Measurements from ENCODE around the gene B3GNT9. TPM values are rescaled to one million over a fixed set of nuclear protein-coding genes. Genes with fewer than 3 reads are reported as not detected.

Gene B3GNT9
- total RNA-seq, 3 donors from 2014 or later (not counting 1 experiment from before 2014, with no cell fraction given) = 0.80 to 1.3 (median 1.0) TPM

DNA sequence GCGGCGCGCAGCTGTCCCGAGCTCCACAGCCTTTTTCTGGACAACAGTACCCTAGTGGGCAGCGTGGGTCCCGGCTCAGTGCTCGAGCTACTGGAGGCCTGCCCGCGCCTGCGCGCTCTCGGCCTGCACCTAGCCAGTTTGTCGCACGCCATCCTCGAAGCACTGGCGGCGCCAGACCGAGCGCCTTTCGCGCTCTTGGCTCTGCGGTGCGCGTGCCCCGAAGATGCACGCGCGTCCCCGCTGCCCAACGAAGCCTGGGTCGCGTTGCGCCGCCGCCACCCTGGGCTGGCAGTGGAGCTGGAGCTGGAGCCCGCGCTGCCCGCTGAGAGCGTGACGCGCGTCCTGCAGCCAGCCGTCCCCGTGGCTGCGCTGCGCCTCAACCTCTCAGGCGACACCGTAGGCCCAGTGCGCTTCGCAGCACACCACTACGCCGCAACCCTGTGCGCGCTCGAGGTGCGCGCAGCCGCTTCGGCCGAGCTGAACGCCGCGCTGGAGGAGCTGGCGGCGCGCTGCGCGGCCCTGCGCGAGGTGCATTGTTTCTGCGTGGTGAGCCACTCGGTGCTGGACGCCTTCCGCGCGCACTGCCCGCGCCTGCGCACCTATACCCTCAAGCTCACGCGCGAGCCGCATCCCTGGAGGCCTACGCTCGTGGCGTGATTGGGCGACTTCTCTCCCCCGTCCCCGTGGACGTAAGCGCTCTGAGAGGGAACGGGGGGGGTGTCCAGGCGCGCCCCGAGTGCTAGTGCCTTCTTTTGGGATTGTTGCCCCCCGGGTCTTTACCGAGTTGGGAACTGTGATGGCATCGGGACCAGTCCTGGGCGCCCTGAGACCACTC is 12.6 kb upstream of the B3GNT9 start:
- no peak overlapping the region for H3K27ac ChIP-seq (ENCODE audit: low read length)
- Mint-ChIP-seq H3K9me3 (no peaks in the 10 kb centered on the region), H3K36me3 (no peaks in the 10 kb centered on the region), H3K4me1 (peaks cover 12 to 25% of the 10 kb centered on the region in 2 donors), H3K27ac (no peak overlapping the region), H3K27me3 (ENCODE audit: low read depth in 2 of 2) (peaks cover 12 to 45% of the 10 kb centered on the region in 2 donors), H3K4me3 (peak overlapping the region; percentile 61)
- intact Hi-C loops (cut with micrococcal nuclease) = no loop called here
- ATAC-seq (no peak), DNase-seq (peak in 1 of 2 donors; percentile 70)
- WGBS (ENCODE audit: insufficient coverage) = 1% methylated on average over 99 of the region's 99 CpGs
- H3K36me3 ChIP-seq (ENCODE audit: control insufficient read depth, insufficient read depth, low read length) = no peaks in the 10 kb centered on the region
- peaks cover 62% of the 10 kb centered on the region for H3K4me1 ChIP-seq (ENCODE audit: control insufficient read depth, insufficient read depth, low read length)
- H3K9me3 ChIP-seq (ENCODE audit: control insufficient read depth, insufficient read depth, low read length) = no peaks in the 10 kb centered on the region
- TF ChIP-seq, protein P1, sequence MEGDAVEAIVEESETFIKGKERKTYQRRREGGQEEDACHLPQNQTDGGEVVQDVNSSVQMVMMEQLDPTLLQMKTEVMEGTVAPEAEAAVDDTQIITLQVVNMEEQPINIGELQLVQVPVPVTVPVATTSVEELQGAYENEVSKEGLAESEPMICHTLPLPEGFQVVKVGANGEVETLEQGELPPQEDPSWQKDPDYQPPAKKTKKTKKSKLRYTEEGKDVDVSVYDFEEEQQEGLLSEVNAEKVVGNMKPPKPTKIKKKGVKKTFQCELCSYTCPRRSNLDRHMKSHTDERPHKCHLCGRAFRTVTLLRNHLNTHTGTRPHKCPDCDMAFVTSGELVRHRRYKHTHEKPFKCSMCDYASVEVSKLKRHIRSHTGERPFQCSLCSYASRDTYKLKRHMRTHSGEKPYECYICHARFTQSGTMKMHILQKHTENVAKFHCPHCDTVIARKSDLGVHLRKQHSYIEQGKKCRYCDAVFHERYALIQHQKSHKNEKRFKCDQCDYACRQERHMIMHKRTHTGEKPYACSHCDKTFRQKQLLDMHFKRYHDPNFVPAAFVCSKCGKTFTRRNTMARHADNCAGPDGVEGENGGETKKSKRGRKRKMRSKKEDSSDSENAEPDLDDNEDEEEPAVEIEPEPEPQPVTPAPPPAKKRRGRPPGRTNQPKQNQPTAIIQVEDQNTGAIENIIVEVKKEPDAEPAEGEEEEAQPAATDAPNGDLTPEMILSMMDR (IDR thresholded peaks at IDR 0.05) = no peak
- H3K27me3 ChIP-seq (ENCODE audit: control insufficient read depth, insufficient read depth, low read length) = peaks cover 57% of the 10 kb centered on the region
- H3K4me3 ChIP-seq (ENCODE audit: low read length) = no peak overlapping the region

GRCh38 chr16:67162506-67163163 is 11.8 kb upstream of the B3GNT9 start:
- intact Hi-C loops (cut with micrococcal nuclease) = no loop called here
- Mint-ChIP-seq H3K9me3 (no peaks in the 10 kb centered on the region), H3K36me3 (no peaks in the 10 kb centered on the region), H3K4me1 (peaks cover 18 to 29% of the 10 kb centered on the region in 2 donors), H3K27me3 (ENCODE audit: low read depth in 2 of 2) (peaks cover 4 to 39% of the 10 kb centered on the region in 2 donors), H3K27ac (no peak overlapping the region), H3K4me3 (peak overlapping the region; percentile 37)
- Histone ChIP-seq H3K9me3 (ENCODE audit: control insufficient read depth, insufficient read depth, low read length) (no peaks in the 10 kb centered on the region), H3K36me3 (ENCODE audit: control insufficient read depth, insufficient read depth, low read length) (no peaks in the 10 kb centered on the region), H3K27ac (ENCODE audit: low read length) (no peak overlapping the region), H3K27me3 (ENCODE audit: control insufficient read depth, insufficient read depth, low read length) (peaks cover 53% of the 10 kb centered on the region), H3K4me3 (ENCODE audit: low read length) (no peak overlapping the region), H3K4me1 (ENCODE audit: control insufficient read depth, insufficient read depth, low read length) (peaks cover 69% of the 10 kb centered on the region)
- TF ChIP-seq, protein P1 (IDR thresholded peaks at IDR 0.05) = no peak
- ATAC-seq (no peak), DNase-seq (peak in 1 of 2 donors; percentile 11)
- 11% methylated on average over 44 of the region's 44 CpGs for WGBS (ENCODE audit: insufficient coverage)

DNA sequence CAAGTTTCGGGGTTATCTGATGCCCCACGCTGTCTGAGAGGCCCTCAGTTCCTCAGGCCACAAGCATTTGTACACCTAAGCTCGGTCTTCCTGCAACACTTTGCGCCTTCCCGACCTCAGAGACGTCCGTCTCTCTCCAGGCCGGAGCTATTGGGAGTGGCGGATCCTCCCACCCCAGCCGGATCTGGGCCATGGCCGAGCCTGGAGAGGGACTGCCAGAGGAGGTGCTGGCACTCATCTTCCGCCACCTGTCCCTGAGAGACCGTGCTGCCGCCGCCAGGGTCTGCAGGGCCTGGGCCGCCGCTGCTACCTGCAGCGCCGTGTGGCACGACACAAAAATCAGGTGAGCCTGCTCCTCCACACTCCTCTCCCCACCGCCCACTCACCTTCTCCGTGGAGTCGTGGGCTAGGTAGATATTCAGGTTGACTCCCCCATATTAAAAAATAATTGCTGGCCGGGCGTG is 10.8 kb upstream of the B3GNT9 start:
- H3K4me3 ChIP-seq (ENCODE audit: low read length) = no peak overlapping the region
- peaks cover 0 to 30% of the 10 kb centered on the region in 2 donors for H3K27me3 Mint-ChIP-seq (ENCODE audit: low read depth in 2 of 2)

More for the DNA sequence above, 10.8 kb upstream of the B3GNT9 start:
- 66% methylated on average over 25 of the region's 25 CpGs for WGBS (ENCODE audit: insufficient coverage)
- Histone ChIP-seq H3K27ac (ENCODE audit: low read length) (no peak overlapping the region), H3K27me3 (ENCODE audit: control insufficient read depth, insufficient read depth, low read length) (peaks cover 43% of the 10 kb centered on the region), H3K36me3 (ENCODE audit: control insufficient read depth, insufficient read depth, low read length) (no peaks in the 10 kb centered on the region), H3K9me3 (ENCODE audit: control insufficient read depth, insufficient read depth, low read length) (no peaks in the 10 kb centered on the region), H3K4me1 (ENCODE audit: control insufficient read depth, insufficient read depth, low read length) (peaks cover 75% of the 10 kb centered on the region)
- intact Hi-C loops (cut with micrococcal nuclease) = loop anchor here (2.0 kb wide), 1 partner anchor 13 kb away; no protein-coding TSS in a partner anchor
- H3K9me3 Mint-ChIP-seq = no peaks in the 10 kb centered on the region
- H3K36me3 Mint-ChIP-seq = no peaks in the 10 kb centered on the region
- peaks cover 25 to 39% of the 10 kb centered on the region in 2 donors for H3K4me1 Mint-ChIP-seq
- DNase-seq = peak in 1 of 2 donors; percentile 8
- TF ChIP-seq, protein P1 (IDR thresholded peaks at IDR 0.05) = no peak
- no peak overlapping the region for H3K27ac Mint-ChIP-seq
- ATAC-seq = no peak
- H3K4me3 Mint-ChIP-seq = peak overlapping the region; percentile 31
